NAMALWA (cell line): Measurements from ENCODE around the gene CBX7.

Experiments used
- DNase-seq: peaks from one replicate; pipeline ENCODE4 v3.0.0-alpha.2; 2015; ENCODE audit warnings: low spot score

Gene CBX7

DNA sequence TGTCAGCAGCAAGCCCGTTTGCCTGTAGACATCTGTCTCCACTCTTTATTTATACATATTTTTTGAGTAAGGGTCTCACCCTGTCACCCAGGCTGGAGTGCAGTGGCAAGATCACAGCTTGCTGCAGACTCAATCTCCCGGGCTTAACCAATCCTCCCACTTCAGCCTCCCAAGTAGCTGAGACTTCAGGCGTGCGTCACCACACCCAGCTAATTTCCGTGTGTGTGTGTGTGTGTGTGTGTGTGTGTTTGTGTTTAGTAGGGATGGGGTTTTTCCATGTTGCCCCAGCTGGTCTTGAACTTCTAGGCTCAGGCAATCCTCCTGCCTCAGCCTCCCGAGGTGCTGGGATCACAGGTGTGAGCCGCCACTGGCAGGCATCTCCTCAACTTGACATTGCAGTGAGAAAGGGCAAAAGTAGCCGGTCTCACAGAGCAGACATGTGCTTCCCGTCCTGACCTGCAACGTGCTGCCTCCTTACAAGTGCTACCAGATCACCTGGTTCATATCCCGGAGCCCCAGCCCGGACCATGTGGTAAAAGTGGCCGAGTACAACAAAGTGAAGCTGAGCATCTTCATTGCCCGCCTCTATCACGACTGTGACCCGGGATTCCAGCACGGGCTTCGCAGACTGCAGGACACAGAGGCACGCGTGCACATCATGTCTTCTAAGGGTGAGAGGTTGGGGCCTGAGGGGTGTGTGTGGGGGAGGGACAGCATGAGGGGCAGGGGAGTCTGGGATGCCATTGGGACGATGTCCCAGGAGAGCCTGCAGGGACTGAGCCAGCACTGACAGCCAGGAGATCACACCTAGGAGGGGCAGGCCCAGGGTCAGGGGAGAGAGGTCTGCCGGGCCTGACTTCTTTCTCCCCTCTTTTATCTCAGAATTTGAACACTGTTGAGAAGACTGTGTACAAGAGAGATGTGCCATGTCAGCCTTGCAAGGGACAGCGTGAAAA, 61.1 kb downstream of the CBX7 start:
- no peak for DNase-seq

- no peak for DNase-seq
These were observed 61.9 kb downstream of the CBX7 start for GRCh38 chr22:39090426-39091064.

GRCh38 chr22:39089928-39090327, 62.6 kb downstream of the CBX7 start:
- DNase-seq, result no peak

GRCh38 chr22:39088685-39089032, 63.8 kb downstream of the CBX7 start:
- DNase-seq, result no peak

- DNase-seq, result no peak
These were observed 64.4 kb downstream of the CBX7 start for GRCh38 chr22:39087881-39088684.

DNA sequence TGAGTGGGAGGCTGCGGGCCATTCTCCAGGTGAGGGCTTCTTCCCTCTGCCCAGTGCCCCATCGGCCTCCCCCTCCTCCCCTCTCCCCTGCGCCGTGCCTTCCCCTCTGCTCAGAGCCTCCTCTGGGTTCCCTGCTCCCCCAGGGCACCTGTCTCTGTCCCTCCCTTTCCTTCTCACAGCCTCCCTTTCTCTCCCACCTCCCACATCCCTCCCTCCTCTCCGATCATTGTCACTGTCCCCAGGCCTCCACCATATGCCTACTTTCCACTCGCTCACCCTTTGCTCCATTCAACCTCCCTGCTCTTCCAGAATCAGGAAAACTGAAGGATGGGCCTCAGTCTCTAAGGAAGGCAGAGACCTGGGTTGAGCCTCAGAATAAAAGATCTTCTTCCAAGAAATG, 65.4 kb downstream of the CBX7 start:
- no peak for DNase-seq

DNA sequence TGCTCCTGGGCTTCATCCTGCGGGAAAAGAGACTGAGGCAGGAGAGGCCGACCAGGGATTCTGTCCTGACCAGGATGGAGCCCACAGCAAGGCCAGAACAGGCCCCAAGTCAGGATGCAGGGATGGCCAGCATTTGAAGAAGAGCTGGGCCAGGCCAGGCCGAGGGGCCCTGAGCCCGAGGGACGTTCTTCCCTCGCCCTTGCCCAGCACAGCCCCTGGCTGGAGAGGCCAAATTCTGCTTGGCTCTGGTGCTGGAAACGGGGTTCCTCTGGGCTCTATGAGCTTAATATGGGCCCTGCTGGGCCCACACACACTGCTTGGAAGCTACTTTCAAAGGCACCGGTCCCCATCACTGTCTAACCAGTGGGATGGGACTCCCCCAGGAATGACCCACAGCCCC, 67.8 kb downstream of the CBX7 start:
- DNase-seq, result no peak

DNA sequence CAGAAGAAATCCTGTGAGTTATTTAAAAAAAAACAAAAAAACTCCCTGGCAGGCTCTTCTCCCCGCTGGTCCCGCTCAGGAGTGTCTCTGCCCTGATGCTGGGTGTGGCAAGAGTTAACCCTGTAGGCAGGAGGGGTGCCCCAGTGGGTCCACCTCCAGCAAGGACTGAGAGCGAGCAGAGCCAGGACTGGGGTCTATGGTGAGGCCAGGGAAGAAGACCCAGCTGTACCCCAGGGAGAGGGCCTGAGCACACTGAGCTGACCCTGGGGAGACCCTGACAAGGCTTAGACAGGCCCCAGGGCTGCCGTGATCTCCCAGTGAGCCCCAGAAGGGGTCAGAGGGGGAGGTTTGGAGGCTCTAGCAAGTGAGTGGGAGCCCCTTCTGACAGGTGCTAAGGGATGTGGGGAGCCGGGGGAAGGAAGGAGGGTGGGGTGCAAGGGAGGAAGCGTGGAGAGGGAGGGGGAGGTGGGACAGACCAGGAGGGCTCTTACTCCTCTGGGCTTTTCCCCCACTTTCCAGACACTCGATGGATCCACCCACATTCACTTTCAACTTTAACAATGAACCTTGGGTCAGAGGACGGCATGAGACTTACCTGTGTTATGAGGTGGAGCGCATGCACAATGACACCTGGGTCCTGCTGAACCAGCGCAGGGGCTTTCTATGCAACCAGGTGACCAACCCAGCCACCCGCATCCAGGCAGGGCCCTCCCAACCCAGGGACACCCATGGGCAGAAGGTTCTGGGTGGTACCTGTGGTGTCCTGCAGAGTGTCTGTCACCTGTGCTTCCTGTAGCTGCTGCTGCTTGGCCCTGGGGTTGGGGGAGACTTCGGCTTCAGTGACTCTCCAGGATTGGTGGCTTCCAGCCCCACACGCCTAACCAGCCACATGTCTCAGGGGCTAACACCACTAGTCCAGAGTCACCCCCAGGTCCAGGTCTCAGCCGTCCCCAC, 69.0 kb downstream of the CBX7 start:
- DNase-seq, result no peak

DNA sequence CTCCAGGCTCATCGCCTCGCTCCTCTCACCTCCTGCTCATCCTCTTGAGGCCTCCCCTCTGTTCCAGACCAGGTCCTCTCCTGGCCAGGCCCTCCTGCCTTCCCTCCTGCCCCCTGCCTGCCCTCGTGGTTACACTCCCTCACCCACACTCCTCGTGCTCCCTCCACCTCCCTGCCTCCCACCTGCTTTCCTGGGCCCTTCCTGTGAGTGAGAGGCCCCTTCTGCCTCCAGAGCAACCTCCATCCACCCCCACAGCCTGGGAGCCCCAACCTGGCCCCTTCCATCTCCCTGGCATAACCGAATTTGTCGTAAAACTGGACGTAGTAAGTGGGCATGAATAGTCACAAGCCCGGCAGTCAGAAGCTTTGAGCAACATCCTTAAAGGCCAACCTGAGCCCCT, 70.9 kb downstream of the CBX7 start:
- no peak for DNase-seq

GRCh38 chr22:39081016-39081415, 71.5 kb downstream of the CBX7 start:
- DNase-seq, result no peak
